SHP77 (cell line): ENCODE data around the gene GORASP2.

Experiments
- DNase-seq, 2 experiments: peaks; one replicate each; lab custom pipeline; 2025; lab: John Stamatoyannopoulos, UW

Gene GORASP2

GRCh38 chr2:170999654-171000053 is 70.6 kb downstream of the GORASP2 start:
- no peak for DNase-seq

GRCh38 chr2:171004363-171004762 is 75.3 kb downstream of the GORASP2 start:
- no peak for DNase-seq

- no peak for DNase-seq
Observed at GRCh38 chr2:171004833-171005232, 75.8 kb downstream of the GORASP2 start.

- DNase-seq = no peak
Observed at GRCh38 chr2:171008550-171009205, 79.6 kb downstream of the GORASP2 start.

- DNase-seq = no peak
Observed at GRCh38 chr2:171009386-171009785, 80.3 kb downstream of the GORASP2 start.

- no peak for DNase-seq
Observed at GRCh38 chr2:171013851-171014250, 84.8 kb downstream of the GORASP2 start.

- no peak for DNase-seq
Observed at GRCh38 chr2:171016125-171016524, 87.1 kb downstream of the GORASP2 start.
